ENCODE measurements around the gene ASTL.

The ASTL gene

DNA sequence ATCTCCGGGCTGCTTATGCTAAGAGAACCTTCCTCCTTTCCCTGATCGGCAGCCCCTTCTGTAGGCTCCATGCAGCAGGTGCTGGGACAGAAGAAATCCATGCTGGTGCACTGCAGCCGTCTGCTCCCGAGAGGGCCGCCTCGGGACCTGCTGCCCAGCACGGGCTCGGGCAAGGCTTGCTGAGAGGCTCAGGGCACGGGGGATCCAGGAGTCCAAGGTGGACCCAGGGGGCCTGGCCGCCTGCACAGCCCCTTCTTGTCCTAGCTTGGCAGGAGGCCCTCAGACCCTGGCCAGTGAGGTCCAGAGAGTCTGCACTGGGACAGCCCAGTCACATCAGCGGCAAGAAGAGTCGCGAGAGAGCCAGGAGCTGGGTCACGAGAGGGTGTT lies 20.2 kb upstream of the ASTL start:
- H3K4me3 ChIP-seq (ENCODE audit: insufficient read length, low read depth) = no peak overlapping the region
- TF ChIP-seq SUZ12 (IDR thresholded peaks at IDR 0.05; ENCODE audit: extremely low read depth, insufficient read depth, insufficient read length) = no peak
- no peak for TF ChIP-seq YY1 (IDR thresholded peaks at IDR 0.05; ENCODE audit: insufficient read depth, insufficient read length)
- no peak for TF ChIP-seq ZNF274 (IDR thresholded peaks at IDR 0.05; ENCODE audit: low read depth, low read length)

GRCh38 chr2:96157649-96158553 lies 19.6 kb upstream of the ASTL start:
- DNase-seq (ENCODE audit: low read depth, low spot score) = no peak
- Histone ChIP-seq H3K27me3 (ENCODE audit: insufficient read depth, insufficient read length) (no peaks in the 10 kb centered on the region), H3K9ac (ENCODE audit: insufficient read length, low read depth) (no peak overlapping the region), H3K9me3 (ENCODE audit: insufficient read depth, low read length) (no peaks in the 10 kb centered on the region; the same call in 1 of the 2 replicates), H3K36me3 (ENCODE audit: insufficient read depth, insufficient read length, low read length) (no peaks in the 10 kb centered on the region), H3K4me1 (ENCODE audit: insufficient read depth, insufficient read length) (peaks cover 17% of the 10 kb centered on the region), H3K4me3 (ENCODE audit: insufficient read length, low read depth) (no peak overlapping the region)
- TF ChIP-seq ZNF274 (IDR thresholded peaks at IDR 0.05; ENCODE audit: low read depth, low read length) (no peak), SUZ12 (IDR thresholded peaks at IDR 0.05; ENCODE audit: extremely low read depth, insufficient read depth, insufficient read length) (no peak), YY1 (IDR thresholded peaks at IDR 0.05; ENCODE audit: insufficient read depth, insufficient read length) (no peak)

More for the DNA sequence above, 20.2 kb upstream of the ASTL start:
- no peaks in the 10 kb centered on the region for H3K36me3 ChIP-seq (ENCODE audit: insufficient read depth, insufficient read length, low read length)
- H3K27me3 ChIP-seq (ENCODE audit: insufficient read depth, insufficient read length) = no peaks in the 10 kb centered on the region
- H3K4me1 ChIP-seq (ENCODE audit: insufficient read depth, insufficient read length) = peaks cover 18% of the 10 kb centered on the region
- no peak overlapping the region for H3K9ac ChIP-seq (ENCODE audit: insufficient read length, low read depth)
- no peak for DNase-seq (ENCODE audit: low read depth, low spot score)
- H3K9me3 ChIP-seq (ENCODE audit: insufficient read depth, low read length) = no peaks in the 10 kb centered on the region; the same call in 1 of the 2 replicates

DNA sequence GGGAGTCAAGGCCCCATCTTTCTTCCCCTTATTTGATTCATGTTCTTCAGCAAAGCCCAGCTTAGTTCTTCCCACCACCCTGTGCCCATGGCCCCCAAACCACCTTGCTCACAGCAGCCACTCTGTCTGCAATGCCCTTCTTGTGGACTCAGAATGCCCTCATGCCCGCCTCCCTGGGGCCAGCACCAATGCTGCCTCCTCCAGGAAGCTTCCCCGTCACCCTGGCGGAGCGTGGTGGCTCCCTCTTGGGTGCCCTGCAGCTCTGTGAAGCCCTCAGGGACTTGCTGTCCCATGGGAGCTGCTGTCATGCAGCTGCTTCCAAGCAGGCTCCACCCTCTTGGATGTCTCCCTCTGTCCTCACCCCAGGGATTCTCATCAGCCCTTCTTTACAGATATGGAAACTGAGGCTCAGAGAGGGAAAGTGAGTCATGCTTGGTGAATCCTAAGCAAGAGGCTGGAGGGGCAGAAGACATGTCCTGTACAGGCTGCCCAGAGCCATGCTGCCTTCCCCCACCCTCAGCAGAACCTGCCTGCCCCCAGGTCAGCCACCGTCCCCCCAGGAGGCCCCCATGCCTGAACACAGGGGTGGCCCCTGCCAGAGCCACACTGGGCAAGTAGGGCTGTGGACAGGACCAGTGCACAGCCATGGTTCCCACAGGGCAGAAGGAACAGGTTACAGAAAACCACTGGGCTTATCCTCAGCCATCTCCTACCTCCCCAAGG lies 18.8 kb upstream of the ASTL start:
- Histone ChIP-seq H3K27me3 (ENCODE audit: insufficient read depth, insufficient read length) (no peaks in the 10 kb centered on the region), H3K9me3 (ENCODE audit: insufficient read depth, low read length) (no peaks in the 10 kb centered on the region; the same call in 1 of the 2 replicates), H3K36me3 (ENCODE audit: insufficient read depth, insufficient read length, low read length) (no peaks in the 10 kb centered on the region), H3K4me3 (ENCODE audit: insufficient read length, low read depth) (no peak overlapping the region), H3K4me1 (ENCODE audit: insufficient read depth, insufficient read length) (peaks cover 24% of the 10 kb centered on the region), H3K9ac (ENCODE audit: insufficient read length, low read depth) (no peak overlapping the region)
- TF ChIP-seq YY1 (IDR thresholded peaks at IDR 0.05; ENCODE audit: insufficient read depth, insufficient read length) (no peak), ZNF274 (IDR thresholded peaks at IDR 0.05; ENCODE audit: low read depth, low read length) (no peak), SUZ12 (IDR thresholded peaks at IDR 0.05; ENCODE audit: extremely low read depth, insufficient read depth, insufficient read length) (no peak)
- no peak for DNase-seq (ENCODE audit: low read depth, low spot score)

DNA sequence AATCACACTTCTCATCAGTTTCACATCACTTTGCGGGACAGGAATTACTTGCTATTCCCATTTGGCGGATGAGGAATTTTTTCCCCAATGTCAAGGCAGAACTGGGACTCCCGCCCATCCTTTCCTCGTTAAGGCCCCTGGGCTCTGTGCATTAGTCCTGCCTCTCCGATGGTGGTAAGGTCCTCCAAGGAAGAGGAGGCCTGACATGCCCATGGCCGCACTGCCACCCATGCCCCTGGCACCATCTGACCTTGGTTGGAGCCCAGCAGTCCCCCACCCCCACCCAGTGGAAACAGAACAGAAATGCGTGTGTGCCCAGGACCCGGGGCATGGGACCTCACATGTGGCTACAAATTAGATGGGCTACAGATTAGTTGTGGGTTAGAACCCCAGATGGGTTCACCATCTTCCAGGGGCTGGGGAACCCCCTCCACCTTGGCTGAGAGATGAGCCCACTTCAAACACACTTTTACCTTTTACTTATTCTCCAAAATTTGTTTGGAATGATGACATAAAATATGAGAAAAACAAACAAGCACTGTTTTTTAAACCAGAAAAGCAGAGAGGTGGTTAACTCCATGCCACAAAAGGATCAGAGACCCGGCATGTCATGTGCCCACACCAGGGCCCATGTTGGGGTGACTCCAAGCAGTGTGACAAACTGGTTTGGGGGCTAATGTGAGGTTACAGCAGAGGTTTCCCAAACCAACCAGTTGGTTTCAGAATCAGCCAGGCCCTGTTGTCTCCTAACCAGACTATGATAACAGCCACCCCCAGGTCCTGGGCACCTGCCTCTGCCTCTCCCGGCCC lies 17.9 kb upstream of the ASTL start:
- H3K4me1 ChIP-seq (ENCODE audit: insufficient read depth, insufficient read length) = peaks cover 26% of the 10 kb centered on the region
- DNase-seq (ENCODE audit: low read depth, low spot score) = no peak
- no peaks in the 10 kb centered on the region for H3K27me3 ChIP-seq (ENCODE audit: insufficient read depth, insufficient read length)
- H3K4me3 ChIP-seq (ENCODE audit: insufficient read length, low read depth) = no peak overlapping the region
- no peak overlapping the region for H3K9ac ChIP-seq (ENCODE audit: insufficient read length, low read depth)
- TF ChIP-seq SUZ12 (IDR thresholded peaks at IDR 0.05; ENCODE audit: extremely low read depth, insufficient read depth, insufficient read length) (no peak), YY1 (IDR thresholded peaks at IDR 0.05; ENCODE audit: insufficient read depth, insufficient read length) (no peak), ZNF274 (IDR thresholded peaks at IDR 0.05; ENCODE audit: low read depth, low read length) (no peak)
- H3K36me3 ChIP-seq (ENCODE audit: insufficient read depth, insufficient read length, low read length) = no peaks in the 10 kb centered on the region
- H3K9me3 ChIP-seq (ENCODE audit: insufficient read depth, low read length) = no peaks in the 10 kb centered on the region; the same call in 1 of the 2 replicates

DNA sequence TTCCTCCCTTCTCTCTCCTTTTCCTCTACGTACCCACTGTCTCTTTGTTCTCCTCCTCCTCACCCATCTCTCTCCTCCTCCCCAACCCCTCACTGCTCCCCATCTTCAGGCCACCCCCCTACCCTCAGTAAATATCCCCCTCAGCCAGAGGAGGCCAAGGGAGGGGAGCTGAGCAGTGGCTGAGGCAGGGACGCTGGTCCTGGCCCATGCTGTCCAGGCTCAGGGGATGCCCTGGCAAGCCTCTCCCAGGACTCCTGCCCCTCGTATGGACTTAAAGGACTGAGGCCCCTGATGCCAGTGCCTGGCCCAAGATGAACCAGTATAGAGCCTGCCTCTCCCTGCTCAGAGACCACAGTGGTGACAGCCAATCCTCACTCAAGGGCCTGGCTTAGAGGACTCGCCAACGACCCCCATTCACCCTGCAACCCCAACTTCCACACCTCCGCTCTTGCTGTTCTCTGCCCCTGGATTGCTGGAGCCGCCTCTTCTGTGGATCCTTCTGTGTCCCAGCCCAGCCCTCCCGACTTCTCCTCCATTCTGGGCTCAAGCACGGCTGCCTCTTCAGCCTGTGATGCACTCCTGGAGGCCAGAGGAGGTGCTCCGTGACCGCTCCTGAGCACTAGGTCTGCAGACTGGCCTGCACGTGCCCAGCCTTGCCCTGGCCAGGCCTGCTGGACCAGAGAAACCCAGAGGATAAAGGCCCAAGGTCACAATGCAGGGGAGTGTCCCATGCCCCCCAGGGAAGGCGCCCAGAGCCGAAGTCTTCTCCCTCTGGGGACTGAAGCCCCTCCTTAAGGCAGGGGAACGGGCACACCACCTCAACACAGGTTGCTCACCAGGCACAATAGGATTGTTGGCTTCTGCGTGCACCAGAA lies 16.4 kb upstream of the ASTL start:
- no peaks in the 10 kb centered on the region for H3K27me3 ChIP-seq (ENCODE audit: insufficient read depth, insufficient read length)
- DNase-seq (ENCODE audit: low read depth, low spot score) = no peak
- TF ChIP-seq ZNF274 (IDR thresholded peaks at IDR 0.05; ENCODE audit: low read depth, low read length) = no peak
- no peak for TF ChIP-seq SUZ12 (IDR thresholded peaks at IDR 0.05; ENCODE audit: extremely low read depth, insufficient read depth, insufficient read length)
- TF ChIP-seq YY1 (IDR thresholded peaks at IDR 0.05; ENCODE audit: insufficient read depth, insufficient read length) = no peak
- H3K9ac ChIP-seq (ENCODE audit: insufficient read length, low read depth) = no peak overlapping the region
- no peaks in the 10 kb centered on the region for H3K36me3 ChIP-seq (ENCODE audit: insufficient read depth, insufficient read length, low read length)
- no peaks in the 10 kb centered on the region for H3K9me3 ChIP-seq (ENCODE audit: insufficient read depth, low read length)
- H3K4me1 ChIP-seq (ENCODE audit: insufficient read depth, insufficient read length) = peaks cover 26% of the 10 kb centered on the region
- H3K4me3 ChIP-seq (ENCODE audit: insufficient read length, low read depth) = no peak overlapping the region

GRCh38 chr2:96153991-96154431 lies 15.7 kb upstream of the ASTL start:
- Histone ChIP-seq H3K9ac (ENCODE audit: insufficient read length, low read depth) (no peak overlapping the region), H3K9me3 (ENCODE audit: insufficient read depth, low read length) (no peaks in the 10 kb centered on the region), H3K4me1 (ENCODE audit: insufficient read depth, insufficient read length) (peaks cover 27% of the 10 kb centered on the region), H3K27me3 (ENCODE audit: insufficient read depth, insufficient read length) (no peaks in the 10 kb centered on the region), H3K36me3 (ENCODE audit: insufficient read depth, insufficient read length, low read length) (no peaks in the 10 kb centered on the region), H3K4me3 (ENCODE audit: insufficient read length, low read depth) (no peak overlapping the region)
- no peak for TF ChIP-seq ZNF274 (IDR thresholded peaks at IDR 0.05; ENCODE audit: low read depth, low read length)
- TF ChIP-seq SUZ12 (IDR thresholded peaks at IDR 0.05; ENCODE audit: extremely low read depth, insufficient read depth, insufficient read length) = no peak
- TF ChIP-seq YY1 (IDR thresholded peaks at IDR 0.05; ENCODE audit: insufficient read depth, insufficient read length) = no peak
- DNase-seq (ENCODE audit: low read depth, low spot score) = no peak

All from NT2/D1 (cell line).